PC-9 (cell line): ENCODE data around the gene TBC1D5.

Source experiments
- EZH2 ChIP-seq: fragments of 200-600 bp; sonication (generic); IDR thresholded peaks from 2 replicates; pipeline ENCODE4 v1.8.0; 2017; ENCODE audit warnings: antibody characterized with exemption, low read depth
- TF ChIP-seq, protein P1 (sequence below): fragments of 200-600 bp; sonication (generic); conservative IDR thresholded peaks from 2 replicates; pipeline ENCODE4 v1.6.1; 2017; ENCODE audit warnings: mixed run types, antibody characterized with exemption, mild to moderate bottlenecking, moderate library complexity

DNA sequence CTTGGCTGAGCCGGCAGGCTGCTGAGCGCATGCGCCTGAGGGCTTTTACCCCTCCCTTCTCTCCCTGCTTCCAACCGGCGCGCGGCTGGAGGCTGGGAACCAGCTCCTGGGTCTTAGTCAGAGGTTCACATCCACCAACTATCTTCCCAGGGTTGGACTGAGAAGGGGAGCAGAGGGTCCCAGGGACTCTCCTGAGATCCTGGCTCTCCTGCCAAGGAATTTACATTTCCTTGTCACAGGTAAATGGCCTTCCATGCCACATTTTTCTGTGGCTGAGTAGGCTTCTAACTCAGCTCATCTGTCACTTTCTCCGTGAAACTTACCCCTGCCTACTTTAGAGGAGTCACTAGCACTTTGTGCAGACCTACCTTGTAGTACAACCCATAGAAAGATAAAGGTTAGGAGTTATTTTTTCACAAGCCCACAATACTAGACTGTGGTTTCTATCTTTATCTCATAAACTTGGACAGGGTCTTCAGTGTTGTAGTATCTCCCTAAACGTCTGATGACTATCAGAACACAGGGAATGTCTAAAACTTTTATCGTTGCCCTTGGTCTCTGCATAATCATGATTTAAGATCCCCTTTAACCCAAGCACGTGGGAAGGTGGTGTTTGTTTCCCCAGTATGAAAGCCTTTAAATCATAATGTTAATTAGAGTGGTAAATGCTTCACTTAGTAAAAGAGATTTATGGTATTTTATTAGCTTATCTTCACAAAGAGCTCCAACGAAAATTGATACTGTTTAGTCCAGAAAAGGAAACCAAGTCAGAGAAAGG is 638 bp upstream of the TBC1D5 start:
- TF ChIP-seq, protein P1, sequence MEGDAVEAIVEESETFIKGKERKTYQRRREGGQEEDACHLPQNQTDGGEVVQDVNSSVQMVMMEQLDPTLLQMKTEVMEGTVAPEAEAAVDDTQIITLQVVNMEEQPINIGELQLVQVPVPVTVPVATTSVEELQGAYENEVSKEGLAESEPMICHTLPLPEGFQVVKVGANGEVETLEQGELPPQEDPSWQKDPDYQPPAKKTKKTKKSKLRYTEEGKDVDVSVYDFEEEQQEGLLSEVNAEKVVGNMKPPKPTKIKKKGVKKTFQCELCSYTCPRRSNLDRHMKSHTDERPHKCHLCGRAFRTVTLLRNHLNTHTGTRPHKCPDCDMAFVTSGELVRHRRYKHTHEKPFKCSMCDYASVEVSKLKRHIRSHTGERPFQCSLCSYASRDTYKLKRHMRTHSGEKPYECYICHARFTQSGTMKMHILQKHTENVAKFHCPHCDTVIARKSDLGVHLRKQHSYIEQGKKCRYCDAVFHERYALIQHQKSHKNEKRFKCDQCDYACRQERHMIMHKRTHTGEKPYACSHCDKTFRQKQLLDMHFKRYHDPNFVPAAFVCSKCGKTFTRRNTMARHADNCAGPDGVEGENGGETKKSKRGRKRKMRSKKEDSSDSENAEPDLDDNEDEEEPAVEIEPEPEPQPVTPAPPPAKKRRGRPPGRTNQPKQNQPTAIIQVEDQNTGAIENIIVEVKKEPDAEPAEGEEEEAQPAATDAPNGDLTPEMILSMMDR = no peak
- no peak for TF ChIP-seq EZH2
